ENCODE measurements around the gene C1QTNF5. TPM values are rescaled to one million over a fixed set of nuclear protein-coding genes. Genes with fewer than 3 reads are reported as not detected.

Gene C1QTNF5
- total RNA-seq, 1 experiment from 2014 or later: not detected

- intact Hi-C loops (cut with micrococcal nuclease; ENCODE audit: unreplicated experiment): loop anchor here (10.0 kb wide), 1 partner anchor 762 kb away; no protein-coding TSS in a partner anchor
Measured at GRCh38 chr11:119363081-119363850, 22.6 kb upstream of the C1QTNF5 start.

GRCh38 chr11:119362741-119363080 is 22.0 kb upstream of the C1QTNF5 start:
- ChIA-PET CTCF (no interaction called here), POLR2A (ENCODE audit: unreplicated experiment) (no interaction called here)
- intact Hi-C loops (cut with micrococcal nuclease; ENCODE audit: unreplicated experiment): loop anchor here (10.0 kb wide), 1 partner anchor 762 kb away; no protein-coding TSS in a partner anchor

More at GRCh38 chr11:119363081-119363850, 22.6 kb upstream of the C1QTNF5 start:
- no peak for DNase-seq
- Histone ChIP-seq H4K20me1 (ENCODE audit: insufficient read depth) (no peaks in the 10 kb centered on the region), H3K27ac (no peak overlapping the region), H3K9me2 (ENCODE audit: insufficient read depth) (no peaks in the 10 kb centered on the region), H3K4me2 (peak overlapping the region; percentile 74), H3K4me3 (peak overlapping the region; percentile 36; the same call in 1 of the 2 replicates), H3K36me3 (ENCODE audit: low read depth) (no peaks in the 10 kb centered on the region), H3K79me2 (ENCODE audit: low read depth) (no peaks in the 10 kb centered on the region), H3K9me3 (ENCODE audit: insufficient read depth, low read depth) (no peaks in the 10 kb centered on the region), H2AFZ (no peak overlapping the region), H3F3A (ENCODE audit: insufficient read depth, low read depth) (peaks cover 28% of the 10 kb centered on the region), H3K4me1 (replicated peaks; ENCODE audit: insufficient read depth) (peaks cover 40% of the 10 kb centered on the region), H3K27me3 (ENCODE audit: insufficient read depth, low read depth) (no peaks in the 10 kb centered on the region)
- POLR2A ChIA-PET (ENCODE audit: unreplicated experiment): no interaction called here
- TF ChIP-seq CTCF (conservative IDR thresholded peaks at IDR 0.05) (no peak), EZH2 (IDR thresholded peaks at IDR 0.05; ENCODE audit: low read depth) (no peak)
- TSS peak; percentile 30 for BruUV-seq (replicated peaks)
- CTCF ChIA-PET: no interaction called here

More at GRCh38 chr11:119362741-119363080, 22.0 kb upstream of the C1QTNF5 start:
- Histone ChIP-seq H2AFZ (no peak overlapping the region), H3K4me2 (peak overlapping the region; percentile 52; the same call in 1 of the 2 replicates), H3K27ac (no peak overlapping the region), H3K36me3 (ENCODE audit: low read depth) (no peaks in the 10 kb centered on the region), H3K27me3 (ENCODE audit: insufficient read depth, low read depth) (no peaks in the 10 kb centered on the region), H3K9me3 (ENCODE audit: insufficient read depth, low read depth) (no peaks in the 10 kb centered on the region), H3K9me2 (ENCODE audit: insufficient read depth) (no peaks in the 10 kb centered on the region), H3F3A (ENCODE audit: insufficient read depth, low read depth) (peaks cover 27% of the 10 kb centered on the region), H3K4me1 (replicated peaks; ENCODE audit: insufficient read depth) (peaks cover 37% of the 10 kb centered on the region), H3K4me3 (no peak overlapping the region), H3K79me2 (ENCODE audit: low read depth) (no peaks in the 10 kb centered on the region), H4K20me1 (ENCODE audit: insufficient read depth) (no peaks in the 10 kb centered on the region)
- TF ChIP-seq CTCF (conservative IDR thresholded peaks at IDR 0.05): no peak
- TF ChIP-seq EZH2 (IDR thresholded peaks at IDR 0.05; ENCODE audit: low read depth): no peak
- no peak for DNase-seq
- BruUV-seq (replicated peaks): no TSS peak
